SJSA1 (cell line): ENCODE measurements around the gene NCOA3. TPM values are rescaled to one million over a fixed set of nuclear protein-coding genes. Genes with fewer than 3 reads are reported as not detected.
A peak's percentile ranks its signal among the peaks of the same experiment; 100 is the strongest.

Source experiments
- DNase-seq, 2 experiments: peaks; one replicate each; pipeline ENCODE4 v3.0.0-alpha.2; 2015 to 2020; ENCODE audit warnings: low spot score in 2 of 2, low read depth in 1 of 2
- H3K27ac ChIP-seq: fragments of 250-450 bp; sonication (Bioruptor Pico); 2 replicates; pipeline ENCODE4 v1.5.1; 2020; ENCODE audit warnings: mild to moderate bottlenecking, moderate library complexity
- H3K27me3 ChIP-seq: fragments of 250-450 bp; sonication (Bioruptor Pico); replicated peaks from 2 replicates; pipeline ENCODE4 v1.5.1; 2020; ENCODE audit warnings: mild to moderate bottlenecking, moderate library complexity
- H3K36me3 ChIP-seq: fragments of 250-450 bp; sonication (Bioruptor Pico); 2 replicates; pipeline ENCODE4 v1.5.1; 2020; ENCODE audit warnings: mild to moderate bottlenecking
- H3K4me1 ChIP-seq: fragments of 250-450 bp; sonication (Bioruptor Pico); replicated peaks from 2 replicates; pipeline ENCODE4 v1.6.1; 2021; ENCODE audit warnings: mild to moderate bottlenecking
- H3K4me3 ChIP-seq: fragments of 250-450 bp; sonication (Bioruptor Pico); 2 replicates; pipeline ENCODE4 v1.5.1; 2020; ENCODE audit warnings: mild to moderate bottlenecking
- H3K9me3 ChIP-seq: fragments of 250-450 bp; sonication (Bioruptor Pico); replicated peaks from 2 replicates; pipeline ENCODE4 v1.5.1; 2020; ENCODE audit warnings: mild to moderate bottlenecking
- total RNA-seq: library from RNA; depleted of rRNA; stranded (reverse); fragments of >200 nt; shearing (Covaris generic); gene quantifications from 2 replicates; pipeline ENCODE4 v1.2.3, GENCODE V29; 2014

The NCOA3 gene
- total RNA-seq, 1 experiment from 2014 or later, result 20.4 TPM

DNA sequence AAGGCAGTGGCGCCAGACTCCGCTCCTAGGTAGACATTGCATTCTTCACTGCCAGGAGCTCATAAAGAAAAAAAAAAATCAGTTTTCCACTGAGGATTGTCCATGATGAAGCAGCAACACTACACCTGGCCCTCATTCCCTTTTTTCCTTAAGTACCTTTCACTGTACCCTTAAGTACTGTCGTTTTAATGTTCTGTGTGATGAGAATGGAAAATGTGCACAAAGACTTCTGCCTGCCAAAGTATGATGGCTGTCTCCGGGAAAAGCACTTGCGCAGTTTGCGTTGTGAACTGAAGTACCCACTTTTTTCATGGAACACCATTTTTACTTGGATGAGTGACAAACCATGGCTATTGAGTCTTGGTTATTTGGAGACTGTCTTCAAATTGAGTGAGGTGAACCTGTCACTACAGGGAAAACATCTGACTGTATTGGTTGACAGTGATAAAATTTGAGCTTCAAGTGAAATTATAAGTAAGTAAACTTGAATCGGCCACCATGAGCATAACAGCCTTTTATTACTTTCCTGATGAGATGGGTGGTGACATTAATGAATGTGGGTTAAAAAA lies 104.8 kb downstream of the NCOA3 start:
- DNase-seq, result no peak
- H3K27ac ChIP-seq, result no peak overlapping the region

DNA sequence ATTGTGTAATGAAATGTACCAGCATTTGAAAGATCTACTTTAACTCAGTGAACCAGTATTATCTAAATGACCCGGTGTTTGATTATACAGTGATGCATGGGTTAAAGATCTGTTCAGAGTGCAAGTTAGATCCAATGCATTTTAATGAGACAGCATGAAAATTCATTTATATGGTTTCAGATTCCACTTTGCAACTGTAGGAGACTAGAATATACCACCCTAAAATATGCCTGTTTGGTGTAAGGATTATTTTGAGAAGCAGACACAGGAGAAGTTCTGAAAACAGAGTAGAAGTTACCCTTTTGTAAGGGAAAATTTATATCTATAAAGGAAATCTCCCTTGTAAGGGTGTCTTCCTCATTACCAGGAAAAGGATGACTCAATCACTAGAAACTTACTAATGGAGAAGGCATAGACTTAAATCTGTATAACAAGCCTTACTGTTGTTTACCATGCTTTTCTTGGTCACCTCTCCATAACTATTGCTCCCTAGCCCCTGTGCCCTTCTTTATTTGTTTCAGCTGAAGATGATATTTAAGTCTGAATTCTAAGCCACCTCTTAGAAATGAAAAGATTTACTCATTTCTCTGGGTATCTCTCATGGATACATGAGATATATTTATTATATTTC lies 105.4 kb downstream of the NCOA3 start:
- Histone ChIP-seq H3K4me1 (peaks cover 21% of the 10 kb centered on the region), H3K27ac (no peak overlapping the region), H3K4me3 (no peak overlapping the region), H3K27me3 (no peaks in the 10 kb centered on the region), H3K36me3 (no peaks in the 10 kb centered on the region), H3K9me3 (no peaks in the 10 kb centered on the region)
- no peak for DNase-seq

More for the DNA sequence above, 104.8 kb downstream of the NCOA3 start:
- no peaks in the 10 kb centered on the region for H3K9me3 ChIP-seq
- no peaks in the 10 kb centered on the region for H3K27me3 ChIP-seq
- H3K36me3 ChIP-seq, result no peaks in the 10 kb centered on the region
- H3K4me3 ChIP-seq, result no peak overlapping the region
- H3K4me1 ChIP-seq, result peaks cover 21% of the 10 kb centered on the region

DNA sequence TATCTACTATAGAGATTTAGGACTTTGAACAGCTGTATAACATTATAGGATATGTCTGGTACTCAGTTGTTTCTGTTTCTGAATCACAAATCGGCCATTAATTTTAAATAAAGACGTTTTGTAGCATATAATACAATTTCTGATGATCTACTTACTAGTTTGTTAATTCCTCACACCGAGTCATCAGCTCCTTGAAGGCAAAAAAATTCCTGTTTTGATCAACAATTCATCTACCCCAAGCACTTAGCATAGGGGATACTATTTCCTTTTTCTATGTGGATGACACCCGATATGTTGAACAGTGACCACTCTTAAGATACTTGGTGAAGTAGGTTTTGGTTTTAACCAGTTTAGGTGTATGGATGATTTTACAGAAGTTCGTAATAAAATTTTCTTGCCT lies 107.3 kb downstream of the NCOA3 start:
- Histone ChIP-seq H3K4me3 (no peak overlapping the region), H3K36me3 (no peaks in the 10 kb centered on the region), H3K27me3 (no peaks in the 10 kb centered on the region), H3K9me3 (no peaks in the 10 kb centered on the region), H3K4me1 (peaks cover 21% of the 10 kb centered on the region), H3K27ac (no peak overlapping the region)
- DNase-seq, result no peak

DNA sequence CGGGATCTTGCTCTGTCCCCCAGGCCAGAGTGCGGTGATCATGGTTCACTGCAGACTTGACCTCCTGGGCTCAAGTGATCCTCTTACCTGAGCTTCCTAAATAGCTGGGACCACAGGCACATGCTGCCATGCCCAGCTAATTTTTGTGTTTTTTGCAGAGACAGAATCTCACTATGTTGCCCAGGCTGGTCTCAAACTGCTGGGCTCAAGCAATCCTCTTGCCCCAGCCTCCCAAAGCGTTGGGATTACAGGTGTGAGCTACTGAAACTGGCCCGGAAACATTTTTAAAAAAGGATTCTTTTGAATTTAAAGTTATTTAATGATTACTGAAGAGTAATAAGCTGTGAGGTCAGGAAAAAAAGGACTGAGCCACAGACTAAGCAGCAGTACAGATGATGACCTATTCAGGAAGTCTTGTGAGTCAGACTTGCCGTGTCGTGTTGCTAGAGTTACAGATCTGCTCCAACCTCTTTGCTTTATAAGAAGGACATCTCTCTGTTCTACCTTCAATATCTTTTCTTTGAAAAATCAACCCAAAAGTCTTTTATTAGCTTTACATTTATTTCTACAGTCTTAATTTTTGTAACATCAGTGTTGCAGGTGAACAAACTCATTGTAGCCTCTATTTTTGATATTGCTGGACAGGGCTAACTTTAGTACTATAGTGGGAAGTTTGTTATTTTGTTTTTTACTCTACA lies 108.7 kb downstream of the NCOA3 start:
- peak in 1 of 2 experiments; percentile 44 for DNase-seq
- H3K36me3 ChIP-seq, result no peaks in the 10 kb centered on the region
- no peaks in the 10 kb centered on the region for H3K27me3 ChIP-seq
- H3K4me1 ChIP-seq, result peaks cover 21% of the 10 kb centered on the region
- peak overlapping the region; percentile 29; the same call in 1 of the 2 replicates for H3K27ac ChIP-seq
- no peaks in the 10 kb centered on the region for H3K9me3 ChIP-seq
- H3K4me3 ChIP-seq, result no peak overlapping the region

DNA sequence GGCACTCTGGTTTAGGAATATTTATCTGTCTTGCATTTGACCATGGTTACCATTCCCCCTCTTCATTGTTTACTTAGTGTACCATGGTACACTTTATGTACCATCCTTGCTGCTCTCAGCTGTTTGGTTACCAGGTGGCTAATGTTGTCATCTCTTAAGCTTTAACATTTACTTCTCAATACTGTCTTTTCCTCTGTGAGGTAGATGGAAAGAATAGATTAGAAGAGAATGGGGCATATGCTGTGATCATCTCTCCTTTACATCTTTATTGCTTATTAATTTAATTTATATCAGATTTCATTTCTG lies 109.2 kb downstream of the NCOA3 start:
- Histone ChIP-seq H3K27me3 (no peaks in the 10 kb centered on the region), H3K36me3 (no peaks in the 10 kb centered on the region), H3K4me3 (no peak overlapping the region), H3K27ac (peak overlapping the region; percentile 29; the same call in 1 of the 2 replicates), H3K4me1 (peaks cover 17% of the 10 kb centered on the region), H3K9me3 (no peaks in the 10 kb centered on the region)
- no peak for DNase-seq

DNA sequence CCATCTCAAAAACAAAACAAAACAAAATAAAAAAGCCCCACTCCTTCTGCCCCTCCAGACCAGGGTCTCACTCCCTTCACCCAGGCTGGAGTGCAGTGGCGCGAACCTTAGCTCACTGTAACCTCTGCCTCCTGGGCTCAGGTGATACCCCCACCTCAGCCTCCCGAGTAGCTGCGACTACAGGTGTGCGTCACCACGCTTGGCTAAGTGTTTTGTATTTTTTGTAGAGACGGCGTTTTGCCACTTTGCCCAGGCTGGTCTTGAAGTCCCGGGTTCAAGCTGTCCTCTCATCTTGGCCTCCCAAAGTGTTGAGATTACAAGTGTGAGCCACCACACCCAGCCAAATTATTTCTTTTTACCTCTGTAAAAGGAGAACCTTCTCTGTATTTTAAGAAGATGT lies 110.1 kb downstream of the NCOA3 start:
- Histone ChIP-seq H3K27me3 (no peaks in the 10 kb centered on the region), H3K4me3 (no peak overlapping the region), H3K9me3 (no peaks in the 10 kb centered on the region), H3K36me3 (no peaks in the 10 kb centered on the region), H3K27ac (no peak overlapping the region), H3K4me1 (peaks cover 17% of the 10 kb centered on the region)
- no peak for DNase-seq

DNA sequence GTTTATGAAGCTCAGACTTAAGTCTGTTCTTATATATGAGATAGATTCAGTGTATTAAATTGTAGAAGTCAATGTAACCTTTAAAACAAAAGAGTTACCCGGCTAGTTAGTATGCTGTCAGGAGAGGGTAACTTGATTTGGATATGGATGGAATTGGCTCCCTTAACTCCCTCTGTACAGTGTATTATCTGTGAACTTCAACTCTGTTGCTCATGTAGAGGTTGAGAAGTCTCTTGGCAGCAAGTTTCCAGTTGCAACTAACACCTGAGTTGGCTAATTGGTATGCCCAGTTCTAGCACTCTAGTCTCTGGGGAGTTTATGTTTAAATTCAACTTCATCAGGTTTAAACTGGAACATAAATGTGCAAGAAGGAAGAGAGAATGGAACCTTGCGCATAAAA lies 111.0 kb downstream of the NCOA3 start:
- Histone ChIP-seq H3K27me3 (no peaks in the 10 kb centered on the region), H3K4me1 (peaks cover 11% of the 10 kb centered on the region), H3K9me3 (no peaks in the 10 kb centered on the region), H3K27ac (no peak overlapping the region), H3K4me3 (no peak overlapping the region), H3K36me3 (no peaks in the 10 kb centered on the region)
- no peak for DNase-seq

DNA sequence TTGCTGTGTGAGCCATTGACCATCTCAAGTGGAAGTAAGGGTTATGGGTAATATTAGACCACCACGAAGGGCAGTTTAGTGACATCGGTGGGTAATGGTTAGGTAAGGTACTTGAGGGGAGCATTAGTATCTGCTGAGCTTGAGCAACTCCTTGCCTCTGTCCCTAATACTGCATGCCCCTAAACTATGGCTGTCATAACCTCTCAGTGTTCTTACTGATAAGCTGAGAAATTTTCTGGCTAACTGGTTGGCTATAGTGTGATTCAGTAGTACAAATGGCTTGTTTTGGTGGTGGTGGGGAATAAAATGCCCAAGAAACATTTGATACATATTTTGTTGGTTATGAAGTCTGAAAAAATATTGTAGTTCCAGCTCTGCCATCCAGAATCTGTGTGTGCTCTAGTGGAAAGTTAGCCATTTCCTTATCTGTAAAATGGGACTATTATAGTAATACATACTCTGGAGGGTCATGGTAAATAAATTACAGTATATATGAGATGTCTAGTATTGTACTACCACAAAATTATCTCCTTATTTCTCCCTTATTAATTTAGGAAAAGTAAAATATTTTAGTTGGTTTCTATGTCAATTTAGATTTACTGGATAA lies 113.1 kb downstream of the NCOA3 start:
- DNase-seq, result no peak
- no peak overlapping the region for H3K27ac ChIP-seq
- H3K4me3 ChIP-seq, result no peak overlapping the region
- no peaks in the 10 kb centered on the region for H3K9me3 ChIP-seq
- H3K36me3 ChIP-seq, result no peaks in the 10 kb centered on the region
- peaks cover 11% of the 10 kb centered on the region for H3K4me1 ChIP-seq
- no peaks in the 10 kb centered on the region for H3K27me3 ChIP-seq

DNA sequence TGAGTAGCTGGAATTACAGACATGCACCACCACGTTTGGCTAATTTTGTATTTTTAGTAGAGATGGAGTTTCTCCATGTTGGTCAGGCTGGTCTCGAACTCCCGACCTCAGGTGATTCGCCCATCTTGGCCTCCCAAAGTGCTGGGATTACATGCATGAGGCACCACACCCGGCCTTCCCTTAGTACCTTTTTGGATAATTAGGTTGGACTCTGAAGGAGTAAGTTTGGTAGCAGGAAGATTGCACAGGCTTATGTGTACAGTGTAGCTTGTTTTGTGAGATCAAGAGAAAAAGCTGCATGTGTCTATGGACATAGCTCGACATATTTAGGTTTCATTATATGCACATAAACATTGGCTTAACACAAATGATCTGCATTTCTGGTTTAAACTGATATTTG lies 116.8 kb downstream of the NCOA3 start:
- no peak overlapping the region for H3K27ac ChIP-seq
- no peak for DNase-seq
- no peaks in the 10 kb centered on the region; the same call in 1 of the 2 replicates for H3K36me3 ChIP-seq
- H3K27me3 ChIP-seq, result no peaks in the 10 kb centered on the region
- no peak overlapping the region for H3K4me3 ChIP-seq
- H3K9me3 ChIP-seq, result no peaks in the 10 kb centered on the region
- H3K4me1 ChIP-seq, result peaks cover 8% of the 10 kb centered on the region

DNA sequence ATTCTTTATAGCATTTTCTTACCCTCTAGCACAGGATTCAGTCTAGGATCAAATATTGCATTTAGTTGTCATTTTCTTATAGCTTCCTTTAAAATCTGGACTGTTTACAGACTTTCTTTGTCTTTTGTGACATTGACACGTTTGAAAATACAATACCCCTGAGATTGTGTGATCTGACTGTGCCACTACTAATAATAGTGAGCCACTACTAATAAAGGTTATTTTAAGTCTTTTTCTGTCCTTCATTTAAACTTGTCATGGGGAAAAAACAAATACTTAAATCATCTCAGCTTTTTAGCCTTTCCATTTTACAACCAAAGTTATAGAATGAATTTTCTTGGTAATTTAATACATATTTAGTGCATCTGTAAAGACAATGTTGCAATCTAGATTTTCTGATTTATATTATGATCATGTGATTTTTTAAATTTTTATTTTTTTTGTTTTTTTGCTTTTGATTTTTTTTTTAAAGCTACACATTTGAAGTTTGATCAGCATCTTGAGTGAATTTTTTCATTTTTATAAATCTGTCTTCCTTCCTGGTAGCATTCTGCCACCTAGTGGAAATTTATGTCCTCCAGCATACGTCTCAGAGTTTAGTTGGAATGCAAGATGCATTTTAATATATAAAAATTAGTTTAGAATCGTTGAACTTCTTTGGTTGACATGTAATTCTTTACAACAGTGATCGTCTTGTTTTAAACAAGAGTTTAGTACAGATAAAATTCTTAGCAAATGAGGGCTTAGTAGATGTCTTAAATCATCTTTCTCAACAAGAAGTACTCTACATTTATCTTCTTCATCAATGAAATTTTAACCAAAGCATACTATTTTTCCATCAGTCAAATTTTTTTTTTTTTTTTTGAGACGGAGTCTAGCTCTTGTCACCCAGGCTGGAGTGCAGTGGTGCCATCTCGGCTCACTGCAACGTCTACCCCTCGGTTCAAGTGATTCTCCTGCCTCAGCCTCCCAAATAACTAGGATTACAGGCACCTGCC lies 119.4 kb downstream of the NCOA3 start:
- H3K9me3 ChIP-seq, result no peaks in the 10 kb centered on the region
- H3K4me1 ChIP-seq, result peaks cover 10% of the 10 kb centered on the region
- DNase-seq, result peak in 1 of 2 experiments; percentile 42
- no peaks in the 10 kb centered on the region for H3K27me3 ChIP-seq
- H3K27ac ChIP-seq, result no peak overlapping the region
- H3K36me3 ChIP-seq, result peaks cover 3% of the 10 kb centered on the region
- no peak overlapping the region for H3K4me3 ChIP-seq

DNA sequence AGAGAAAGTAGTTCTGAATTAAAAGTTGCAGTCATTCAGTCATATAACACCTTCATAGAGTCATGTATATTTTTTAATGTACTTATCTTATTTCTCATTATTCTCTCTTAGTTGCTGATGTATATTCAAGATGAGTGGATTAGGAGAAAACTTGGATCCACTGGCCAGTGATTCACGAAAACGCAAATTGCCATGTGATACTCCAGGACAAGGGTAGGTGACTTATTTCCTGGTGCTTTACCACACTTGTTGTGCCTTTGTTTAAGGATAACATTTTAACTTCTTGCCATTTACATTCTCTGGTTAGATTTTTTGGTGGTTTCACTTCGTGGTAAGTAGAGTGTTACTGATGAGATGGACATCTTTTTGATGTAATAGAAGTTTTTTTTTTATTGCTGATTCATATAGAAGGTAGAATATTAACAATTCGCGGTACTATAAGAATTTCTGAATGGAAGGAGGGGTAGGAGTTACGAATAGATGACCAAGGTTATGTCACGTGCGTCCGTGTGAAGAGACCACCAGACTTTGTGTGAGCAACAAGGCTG lies 120.5 kb downstream of the NCOA3 start:
- Histone ChIP-seq H3K36me3 (peaks cover 9% of the 10 kb centered on the region), H3K27ac (no peak overlapping the region), H3K4me1 (peaks cover 10% of the 10 kb centered on the region), H3K9me3 (no peaks in the 10 kb centered on the region), H3K4me3 (no peak overlapping the region), H3K27me3 (no peaks in the 10 kb centered on the region)
- no peak for DNase-seq

DNA sequence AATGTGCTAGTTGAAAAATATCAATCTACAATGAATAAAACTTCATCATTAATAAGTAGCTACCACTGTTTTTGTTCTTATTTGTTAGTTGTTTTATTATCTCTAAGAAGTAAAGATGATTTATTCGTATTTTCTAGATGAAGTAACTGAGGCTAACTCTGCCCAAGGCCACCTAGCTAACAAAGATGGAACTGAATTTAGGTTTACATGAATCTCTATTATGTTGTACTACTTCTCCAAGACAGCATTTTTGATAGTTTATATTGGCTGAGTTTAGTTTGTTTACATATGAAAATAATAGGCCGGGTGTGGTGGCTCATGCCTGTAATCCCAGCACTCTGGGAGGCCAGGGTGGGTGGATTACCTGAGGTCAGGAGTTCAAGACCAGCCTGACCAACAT lies 121.5 kb downstream of the NCOA3 start:
- Histone ChIP-seq H3K27me3 (no peaks in the 10 kb centered on the region), H3K9me3 (no peaks in the 10 kb centered on the region), H3K4me1 (peaks cover 10% of the 10 kb centered on the region), H3K36me3 (peaks cover 14% of the 10 kb centered on the region), H3K4me3 (no peak overlapping the region), H3K27ac (no peak overlapping the region)
- no peak for DNase-seq

DNA sequence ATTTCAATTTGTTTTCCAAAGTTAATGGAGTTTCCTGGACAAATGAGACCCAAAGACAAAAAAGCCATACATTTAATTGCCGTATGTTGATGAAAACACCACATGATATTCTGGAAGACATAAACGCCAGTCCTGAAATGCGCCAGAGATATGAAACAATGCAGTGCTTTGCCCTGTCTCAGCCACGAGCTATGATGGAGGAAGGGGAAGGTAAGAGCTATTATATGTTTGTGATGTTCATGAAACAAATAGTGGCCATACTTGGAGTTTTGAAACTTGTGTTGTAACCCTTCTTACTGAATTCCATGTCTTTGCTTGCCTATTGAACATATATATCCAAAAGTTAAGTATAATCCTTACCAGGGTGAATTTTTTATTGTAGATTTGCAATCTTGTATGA lies 125.9 kb downstream of the NCOA3 start:
- Histone ChIP-seq H3K4me3 (no peak overlapping the region), H3K9me3 (no peaks in the 10 kb centered on the region), H3K27me3 (no peaks in the 10 kb centered on the region), H3K4me1 (peaks cover 10% of the 10 kb centered on the region), H3K36me3 (peaks cover 18% of the 10 kb centered on the region), H3K27ac (no peak overlapping the region)
- DNase-seq, result no peak
